Measurements from ENCODE around the gene MT1B.
A peak's percentile ranks its signal among the peaks of the same experiment; 100 is the strongest.
"Not testable (repeated sequence)": the region's sequence is repeated elsewhere in the genome, so short reads cannot be mapped to it uniquely, and the experiment has no call there.

Gene MT1B

DNA sequence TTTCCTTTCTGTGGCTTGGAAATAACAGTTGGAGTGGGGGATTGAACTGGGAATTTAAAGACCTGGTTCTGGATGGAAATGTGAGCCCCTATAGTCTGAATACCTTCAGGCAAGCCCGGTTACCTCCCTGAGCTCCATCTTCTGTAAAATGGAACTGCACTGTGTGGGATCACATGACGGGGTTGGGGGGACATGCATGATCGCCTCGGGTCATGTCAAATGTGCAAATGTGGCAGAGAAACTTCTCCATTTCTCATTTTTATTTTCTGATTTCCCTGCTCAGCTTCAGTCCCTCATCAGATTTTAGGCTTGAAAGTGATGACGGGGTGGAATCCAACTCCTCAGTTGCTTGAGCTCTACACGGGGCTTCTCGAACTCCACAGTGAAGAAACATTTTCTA is 1.5 kb downstream of the MT1B start:
- Mint-ChIP-seq H3K36me3 (ENCODE audit: low read depth) (no peaks in the 10 kb centered on the region), H3K27me3 (ENCODE audit: low read depth) (peaks cover 99% of the 10 kb centered on the region)
- TF ChIP-seq, protein P1, sequence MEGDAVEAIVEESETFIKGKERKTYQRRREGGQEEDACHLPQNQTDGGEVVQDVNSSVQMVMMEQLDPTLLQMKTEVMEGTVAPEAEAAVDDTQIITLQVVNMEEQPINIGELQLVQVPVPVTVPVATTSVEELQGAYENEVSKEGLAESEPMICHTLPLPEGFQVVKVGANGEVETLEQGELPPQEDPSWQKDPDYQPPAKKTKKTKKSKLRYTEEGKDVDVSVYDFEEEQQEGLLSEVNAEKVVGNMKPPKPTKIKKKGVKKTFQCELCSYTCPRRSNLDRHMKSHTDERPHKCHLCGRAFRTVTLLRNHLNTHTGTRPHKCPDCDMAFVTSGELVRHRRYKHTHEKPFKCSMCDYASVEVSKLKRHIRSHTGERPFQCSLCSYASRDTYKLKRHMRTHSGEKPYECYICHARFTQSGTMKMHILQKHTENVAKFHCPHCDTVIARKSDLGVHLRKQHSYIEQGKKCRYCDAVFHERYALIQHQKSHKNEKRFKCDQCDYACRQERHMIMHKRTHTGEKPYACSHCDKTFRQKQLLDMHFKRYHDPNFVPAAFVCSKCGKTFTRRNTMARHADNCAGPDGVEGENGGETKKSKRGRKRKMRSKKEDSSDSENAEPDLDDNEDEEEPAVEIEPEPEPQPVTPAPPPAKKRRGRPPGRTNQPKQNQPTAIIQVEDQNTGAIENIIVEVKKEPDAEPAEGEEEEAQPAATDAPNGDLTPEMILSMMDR (IDR thresholded peaks at IDR 0.05; ENCODE audit: unreplicated experiment in 3 of 3), result no peak

DNA sequence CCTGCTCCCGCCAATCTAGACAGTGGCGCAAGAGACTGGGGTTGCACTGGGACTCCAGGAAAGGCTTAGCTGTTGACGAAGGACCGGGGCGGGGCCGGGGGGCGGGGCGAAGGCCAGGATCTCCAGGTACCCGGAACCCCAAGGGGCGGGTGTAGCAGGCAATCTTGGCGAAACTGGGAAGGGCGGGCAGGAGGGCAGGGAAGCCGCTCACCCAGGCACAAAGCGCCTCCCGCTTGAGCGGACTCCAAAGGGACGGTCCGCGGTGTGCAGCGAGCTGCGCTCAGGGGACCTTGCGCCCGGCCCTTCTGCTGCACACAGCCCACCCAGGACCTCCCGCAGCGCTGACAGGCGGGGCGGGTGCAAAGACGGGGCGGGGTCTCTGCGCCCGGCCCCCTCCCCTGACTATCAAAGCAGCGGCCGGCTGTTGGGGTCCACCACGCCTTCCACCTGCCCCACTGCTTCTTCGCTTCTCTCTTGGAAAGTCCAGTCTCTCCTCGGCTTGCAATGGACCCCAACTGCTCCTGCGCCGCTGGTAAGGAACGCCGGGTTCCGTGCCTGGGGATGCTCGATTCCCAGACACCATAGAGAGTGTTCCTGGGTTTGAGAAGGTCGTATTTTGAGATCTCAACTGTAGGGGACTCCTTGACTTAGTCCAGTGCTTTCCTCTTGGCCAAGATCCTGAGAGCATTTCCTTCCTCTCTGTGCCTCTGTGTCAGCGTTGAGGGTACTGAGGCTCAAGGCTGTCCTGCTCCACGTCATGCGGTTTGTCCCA is 6.1 kb downstream of the MT1B start, which contains the start of gene MT1F:
Gene MT1F (plus strand): TSS at position 405 of the 772 bp plus-strand sequence. CDS start 100 bp downstream, at position 505.
- Mint-ChIP-seq H3K9me3 (no peaks in the 10 kb centered on the region), H3K27me3 (ENCODE audit: low read depth) (peaks cover 99% of the 10 kb centered on the region), H3K27ac (peak within 1 kb of the TSS in 2 of 3 experiments; percentile 28 to 79), H3K36me3 (ENCODE audit: low read depth) (peaks cover 12% of the 10 kb centered on the region), H3K4me1 (peaks cover 9% of the 10 kb centered on the region), H3K4me3 (peak within 1 kb of the TSS; percentile 87 to 92 (median 89))
- TF ChIP-seq, protein P1 (IDR thresholded peaks at IDR 0.05; ENCODE audit: unreplicated experiment in 3 of 3), result no peak

More for the DNA sequence above, 1.5 kb downstream of the MT1B start:
- Mint-ChIP-seq H3K4me1 (peaks cover 5% of the 10 kb centered on the region), H3K9me3 (no peaks in the 10 kb centered on the region), H3K4me3 (no peak overlapping the region), H3K27ac (no peak overlapping the region)

DNA sequence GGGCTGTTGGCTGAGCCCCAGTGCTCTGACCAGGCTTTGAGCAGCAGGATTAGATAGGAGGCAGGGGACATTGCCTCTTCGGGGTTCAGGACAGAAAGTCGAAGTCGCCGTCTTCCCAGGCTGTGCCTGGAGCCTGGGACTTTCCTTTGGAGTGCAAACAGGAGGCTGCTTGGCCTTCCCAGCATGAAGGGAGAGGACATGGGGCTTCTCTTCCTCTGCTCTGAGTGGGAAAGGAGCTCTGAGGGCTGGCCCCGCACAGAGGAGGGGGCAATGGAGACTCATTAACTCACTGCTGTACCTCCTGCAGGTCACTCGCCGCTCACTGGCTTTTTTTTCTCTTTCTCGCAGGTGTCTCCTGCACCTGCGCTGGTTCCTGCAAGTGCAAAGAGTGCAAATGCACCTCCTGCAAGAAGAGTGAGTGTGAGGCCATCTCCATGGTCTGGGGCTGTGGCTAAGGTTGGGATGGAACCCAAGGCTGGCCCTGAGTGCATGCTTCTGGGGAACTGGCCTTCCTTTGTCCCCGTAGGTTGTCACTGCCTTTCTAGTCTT is 6.7 kb downstream of the MT1B start:
- H3K4me1 Mint-ChIP-seq, result peaks cover 13% of the 10 kb centered on the region
- peak overlapping the region in 2 of 3 experiments; percentile 28 to 79 for H3K27ac Mint-ChIP-seq
- TF ChIP-seq, protein P1 (IDR thresholded peaks at IDR 0.05; ENCODE audit: unreplicated experiment in 3 of 3), result no peak
- H3K27me3 Mint-ChIP-seq (ENCODE audit: low read depth), result peaks cover 99% of the 10 kb centered on the region
- no peaks in the 10 kb centered on the region for H3K9me3 Mint-ChIP-seq
- H3K4me3 Mint-ChIP-seq, result peak overlapping the region; percentile 87 to 92 (median 89)
- H3K36me3 Mint-ChIP-seq (ENCODE audit: low read depth), result peaks cover 12% of the 10 kb centered on the region

DNA sequence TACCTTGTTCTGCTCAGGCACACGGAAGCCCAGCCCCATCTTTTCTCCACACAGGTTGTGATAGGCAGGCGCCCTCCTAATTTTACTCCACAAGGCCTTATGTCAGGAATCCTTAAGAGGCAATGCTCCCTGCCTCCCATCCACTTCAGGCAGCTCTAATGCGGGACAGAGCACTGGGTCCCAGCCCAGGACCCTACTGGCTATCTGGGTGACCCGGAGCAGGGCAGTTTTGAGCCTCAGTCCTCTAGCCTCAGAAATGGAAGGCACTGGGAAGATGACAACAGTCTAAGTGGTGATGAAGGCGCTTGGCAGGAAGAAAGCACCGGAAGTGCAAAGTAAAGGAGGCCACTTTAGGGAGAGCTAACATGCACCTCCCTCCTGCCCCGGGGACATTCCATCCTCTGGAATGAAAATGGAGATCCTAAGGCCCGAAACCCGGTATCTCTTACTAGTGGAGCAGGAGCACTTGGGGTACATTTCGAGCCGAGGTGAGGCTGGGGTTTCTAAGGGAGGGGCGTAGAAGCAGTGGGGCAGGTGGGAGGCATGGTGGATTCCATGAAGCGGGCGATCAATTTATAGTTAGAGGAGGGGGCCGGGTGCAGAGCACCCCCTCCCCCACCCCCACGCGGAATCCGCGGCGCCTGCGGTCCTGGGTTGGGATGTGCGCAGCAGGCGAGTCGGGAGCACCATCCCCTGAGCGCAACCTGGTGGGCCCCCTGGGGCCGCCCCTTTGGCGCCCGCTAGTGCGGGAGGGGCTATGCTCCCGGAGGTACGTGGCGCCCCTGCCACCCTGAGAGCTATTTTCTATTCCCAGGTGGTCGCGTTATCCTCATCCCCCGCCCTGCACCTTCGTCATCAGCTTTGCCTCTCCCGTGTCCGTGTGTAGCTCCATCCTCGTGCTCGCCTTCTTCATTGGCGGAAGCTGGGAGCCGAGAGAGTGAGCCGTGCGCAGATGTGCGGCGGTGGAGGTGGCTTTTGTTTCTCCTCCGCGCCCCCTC is 11.0 kb downstream of the MT1B start:
- TF ChIP-seq, protein P1 (IDR thresholded peaks at IDR 0.05; ENCODE audit: unreplicated experiment in 3 of 3), result no peak
- Mint-ChIP-seq H3K36me3 (ENCODE audit: low read depth) (peaks cover 12% of the 10 kb centered on the region), H3K9me3 (no peaks in the 10 kb centered on the region), H3K27me3 (ENCODE audit: low read depth) (peaks cover 100% of the 10 kb centered on the region), H3K4me1 (peaks cover 15% of the 10 kb centered on the region), H3K27ac (no peak overlapping the region), H3K4me3 (peak overlapping the region; percentile 59 to 70 (median 67))

DNA sequence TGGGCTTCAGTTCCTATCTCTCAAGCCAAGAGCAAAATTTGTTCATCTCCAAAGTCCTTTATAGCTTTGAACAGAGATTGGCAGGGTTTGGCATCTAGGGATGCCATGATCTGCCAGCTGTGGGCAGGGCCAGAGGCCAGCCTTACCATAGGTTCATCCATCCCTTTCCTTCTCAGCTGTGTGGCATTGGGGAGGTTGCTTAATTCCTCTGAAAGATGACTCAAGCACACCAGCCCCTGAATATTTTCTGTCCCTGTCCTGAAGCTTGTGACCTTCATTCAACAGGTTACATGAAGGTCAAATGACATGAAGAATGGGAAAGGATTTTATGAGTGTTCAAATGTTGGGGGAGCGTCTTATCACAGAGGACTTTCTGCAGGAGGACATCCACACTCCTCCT is 12.8 kb downstream of the MT1B start:
- peaks cover 18% of the 10 kb centered on the region for H3K4me1 Mint-ChIP-seq
- peaks cover 100% of the 10 kb centered on the region for H3K27me3 Mint-ChIP-seq (ENCODE audit: low read depth)
- H3K9me3 Mint-ChIP-seq, result no peaks in the 10 kb centered on the region
- no peak overlapping the region for H3K27ac Mint-ChIP-seq
- peaks cover 11% of the 10 kb centered on the region for H3K36me3 Mint-ChIP-seq (ENCODE audit: low read depth)
- H3K4me3 Mint-ChIP-seq, result peak overlapping the region in 1 of 3 experiments; percentile 50
- TF ChIP-seq, protein P1 (IDR thresholded peaks at IDR 0.05; ENCODE audit: unreplicated experiment in 3 of 3), result no peak

DNA sequence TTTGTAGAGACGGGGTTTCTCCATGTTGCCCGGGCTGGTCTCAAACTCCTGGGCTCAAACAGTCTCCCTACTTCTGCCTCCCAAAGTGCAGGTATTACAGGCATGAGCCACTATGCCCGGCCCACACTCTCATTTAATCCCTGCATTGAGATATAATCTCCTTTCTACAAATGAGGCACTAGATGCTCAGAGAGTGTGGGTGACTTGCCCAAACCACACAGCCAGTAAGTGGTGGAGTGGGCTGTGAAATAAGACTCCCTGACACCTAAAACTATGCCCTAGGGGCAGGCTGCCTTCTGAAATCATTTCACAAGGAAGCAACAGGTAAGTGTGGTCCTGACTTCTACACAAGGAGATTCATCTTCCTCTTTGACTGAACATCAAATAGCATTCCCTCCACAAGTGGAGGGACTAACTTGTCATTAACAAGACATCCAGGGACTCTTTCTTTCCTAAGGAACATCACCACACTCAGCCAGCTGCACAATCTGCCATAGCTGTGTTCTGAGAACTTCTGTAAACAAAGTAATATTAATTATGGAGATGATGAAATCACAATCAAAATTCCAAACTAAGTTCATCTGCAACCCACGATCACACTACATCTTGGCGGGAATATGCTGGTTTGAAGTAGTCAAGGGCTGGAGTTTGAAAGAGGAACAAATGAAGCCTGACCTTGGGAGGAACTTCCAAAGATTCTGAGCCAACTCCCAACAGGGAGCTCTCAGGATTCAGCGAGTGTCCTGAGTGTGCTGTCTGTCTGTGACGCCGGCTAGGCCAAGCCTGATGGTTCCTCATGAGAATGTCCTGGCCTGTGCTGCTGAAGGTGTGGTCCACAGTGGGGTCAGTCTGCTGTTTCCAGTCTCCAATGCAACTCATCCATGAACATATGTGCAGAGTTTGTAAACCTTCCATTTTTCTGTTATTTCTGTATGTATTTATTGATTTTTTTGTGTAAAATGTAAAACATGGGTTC is 13.9 kb downstream of the MT1B start:
- H3K27me3 Mint-ChIP-seq (ENCODE audit: low read depth), result peaks cover 100% of the 10 kb centered on the region
- H3K9me3 Mint-ChIP-seq; H3K36me3 Mint-ChIP-seq (ENCODE audit: low read depth): not testable (repeated sequence)
- peak overlapping the region in 1 of 3 experiments; percentile 11 for H3K27ac Mint-ChIP-seq
- H3K4me1 Mint-ChIP-seq, result peaks cover 18% of the 10 kb centered on the region
- H3K4me3 Mint-ChIP-seq, result peak overlapping the region in 2 of 3 experiments; percentile 29 to 75
